Upper lobe of right lung (tissue), 1 donor: ENCODE measurements around the gene VSIG10L2. TPM values are rescaled to one million over a fixed set of nuclear protein-coding genes. Genes with fewer than 3 reads are reported as not detected.
A peak's percentile ranks its signal among the peaks of the same experiment; 100 is the strongest.

Source experiments
- ATAC-seq: fragments of 200-7000 bp; cut with Tn5 transposase; one replicate; pipeline ENCODE4 v1.9.1; 2020; ENCODE audit warnings: mild to moderate bottlenecking, moderate library complexity
- DNase-seq: peaks from one replicate; pipeline ENCODE4 v3.0.0-alpha.2; 2020
- H3K27ac ChIP-seq: fragments of 200-600 bp; one replicate; pipeline ENCODE4 v1.8.0; 2022
- H3K27me3 ChIP-seq: fragments of 200-600 bp; one replicate; pipeline ENCODE4 v1.8.0; 2022; ENCODE audit warnings: mild to moderate bottlenecking
- H3K36me3 ChIP-seq: fragments of 200-600 bp; one replicate; pipeline ENCODE4 v1.8.0; 2022
- H3K4me1 ChIP-seq: fragments of 200-600 bp; one replicate; pipeline ENCODE4 v1.8.0; 2022
- H3K4me3 ChIP-seq: fragments of 200-600 bp; one replicate; pipeline ENCODE4 v1.8.0; 2022; ENCODE audit warnings: mild to moderate bottlenecking
- H3K9me3 ChIP-seq: fragments of 200-600 bp; one replicate; pipeline ENCODE4 v1.8.0; 2022
- intact Hi-C: fragments of 100-400 bp; cut with DNase I; formaldehyde crosslinking; loops from one replicate; pipeline ENCODE4 v1.11.0; 2022
- total RNA-seq: library from RNA; stranded (reverse); fragmentation: NEBNext Ultra II Directional; extraction: Animal tissue kit (Norgen Biotek cat#: 25700); gene quantifications from one replicate; pipeline ENCODE4 v1.2.1, GENCODE V29; 2021
- TF ChIP-seq, protein P1 (sequence below): fragments of 200-600 bp; IDR thresholded peaks from one replicate; pipeline ENCODE4 v1.8.0; 2022; ENCODE audit warnings: antibody characterized with exemption
- donor health status: DM: no; HTN: yes; CAD: no; lungs with severe emphysema.

Gene VSIG10L2
- total RNA-seq, 1 donor from 2014 or later = not detected

DNA sequence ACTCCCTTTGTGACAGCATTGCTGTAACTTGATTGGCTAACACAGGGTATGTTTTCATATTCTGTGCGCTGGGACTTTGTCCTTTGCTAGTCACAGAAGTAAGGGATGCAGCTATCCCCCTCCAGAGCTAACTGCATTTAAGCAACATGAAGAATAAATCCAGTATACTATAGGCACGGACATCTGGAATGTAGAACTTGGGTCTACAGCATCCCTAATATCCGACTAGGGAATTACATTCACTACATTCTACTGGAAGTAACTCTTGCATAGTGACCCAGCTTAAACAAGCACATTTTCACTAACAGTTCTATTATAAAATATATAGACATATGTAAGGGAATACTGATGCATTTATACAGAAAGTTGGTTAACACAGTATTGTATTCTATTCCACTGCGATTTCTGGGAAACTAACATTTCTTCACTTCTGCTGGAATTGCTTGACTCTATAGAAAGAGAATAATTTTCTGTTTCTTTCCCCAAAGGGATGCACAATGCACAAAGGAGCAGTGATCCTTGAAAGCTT is 13.1 kb downstream of the VSIG10L2 start:
- TF ChIP-seq, protein P1, sequence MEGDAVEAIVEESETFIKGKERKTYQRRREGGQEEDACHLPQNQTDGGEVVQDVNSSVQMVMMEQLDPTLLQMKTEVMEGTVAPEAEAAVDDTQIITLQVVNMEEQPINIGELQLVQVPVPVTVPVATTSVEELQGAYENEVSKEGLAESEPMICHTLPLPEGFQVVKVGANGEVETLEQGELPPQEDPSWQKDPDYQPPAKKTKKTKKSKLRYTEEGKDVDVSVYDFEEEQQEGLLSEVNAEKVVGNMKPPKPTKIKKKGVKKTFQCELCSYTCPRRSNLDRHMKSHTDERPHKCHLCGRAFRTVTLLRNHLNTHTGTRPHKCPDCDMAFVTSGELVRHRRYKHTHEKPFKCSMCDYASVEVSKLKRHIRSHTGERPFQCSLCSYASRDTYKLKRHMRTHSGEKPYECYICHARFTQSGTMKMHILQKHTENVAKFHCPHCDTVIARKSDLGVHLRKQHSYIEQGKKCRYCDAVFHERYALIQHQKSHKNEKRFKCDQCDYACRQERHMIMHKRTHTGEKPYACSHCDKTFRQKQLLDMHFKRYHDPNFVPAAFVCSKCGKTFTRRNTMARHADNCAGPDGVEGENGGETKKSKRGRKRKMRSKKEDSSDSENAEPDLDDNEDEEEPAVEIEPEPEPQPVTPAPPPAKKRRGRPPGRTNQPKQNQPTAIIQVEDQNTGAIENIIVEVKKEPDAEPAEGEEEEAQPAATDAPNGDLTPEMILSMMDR = no peak

DNA sequence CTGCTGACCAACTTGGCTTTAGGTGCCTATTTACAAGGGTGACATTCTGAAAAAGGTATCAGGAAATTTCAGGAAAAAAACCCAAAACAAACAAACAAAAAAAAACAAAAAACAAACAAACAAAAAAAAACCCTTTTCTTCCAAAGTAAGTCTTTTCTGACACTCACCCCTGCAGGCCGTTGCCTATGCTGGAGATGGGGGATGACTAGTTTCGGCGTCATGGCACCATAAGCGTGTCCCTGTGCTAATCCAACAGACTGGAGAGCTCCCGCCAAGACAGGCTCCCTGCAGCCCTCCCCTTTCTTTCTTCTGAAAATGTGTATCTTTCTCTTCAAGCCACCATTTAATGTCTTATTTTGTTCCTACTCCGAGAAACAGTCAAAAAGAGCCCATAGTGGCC is 13.7 kb downstream of the VSIG10L2 start:
- ATAC-seq = no peak
- DNase-seq = no peak
- Histone ChIP-seq H3K4me3 (no peak overlapping the region), H3K27me3 (no peaks in the 10 kb centered on the region), H3K9me3 (no peaks in the 10 kb centered on the region), H3K27ac (no peak overlapping the region), H3K36me3 (no peaks in the 10 kb centered on the region), H3K4me1 (no peaks in the 10 kb centered on the region)
- TF ChIP-seq, protein P1 = no peak
- intact Hi-C loops = no loop called here

More for the DNA sequence above, 13.1 kb downstream of the VSIG10L2 start:
- DNase-seq = no peak
- no peak for ATAC-seq
- Histone ChIP-seq H3K27me3 (no peaks in the 10 kb centered on the region), H3K9me3 (no peaks in the 10 kb centered on the region), H3K27ac (no peak overlapping the region), H3K4me3 (no peak overlapping the region), H3K4me1 (no peaks in the 10 kb centered on the region), H3K36me3 (no peaks in the 10 kb centered on the region)
- intact Hi-C loops = no loop called here

DNA sequence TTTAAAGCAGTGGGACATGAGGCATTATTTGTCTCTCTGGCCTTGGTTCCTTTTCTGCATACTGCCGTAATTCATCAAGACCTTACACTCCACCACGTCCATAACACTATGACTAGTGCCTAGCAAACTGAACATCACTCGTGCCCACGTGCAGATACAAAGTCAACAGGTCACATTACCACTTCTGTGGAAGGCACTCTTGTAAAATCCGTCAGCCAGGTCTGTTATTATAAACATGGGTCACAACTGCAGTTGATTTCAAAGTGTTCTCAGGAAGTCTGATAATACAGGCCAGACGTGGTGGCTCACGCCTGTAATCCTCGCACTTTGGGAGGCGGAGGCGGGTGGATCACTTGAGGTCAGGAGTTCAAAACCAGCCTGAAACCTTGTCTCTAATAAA is 14.1 kb downstream of the VSIG10L2 start:
- ATAC-seq = no peak
- Histone ChIP-seq H3K27me3 (no peaks in the 10 kb centered on the region), H3K9me3 (no peaks in the 10 kb centered on the region), H3K4me1 (no peaks in the 10 kb centered on the region), H3K27ac (no peak overlapping the region), H3K4me3 (no peak overlapping the region), H3K36me3 (no peaks in the 10 kb centered on the region)
- no peak for DNase-seq
- TF ChIP-seq, protein P1 = no peak
- intact Hi-C loops = no loop called here

DNA sequence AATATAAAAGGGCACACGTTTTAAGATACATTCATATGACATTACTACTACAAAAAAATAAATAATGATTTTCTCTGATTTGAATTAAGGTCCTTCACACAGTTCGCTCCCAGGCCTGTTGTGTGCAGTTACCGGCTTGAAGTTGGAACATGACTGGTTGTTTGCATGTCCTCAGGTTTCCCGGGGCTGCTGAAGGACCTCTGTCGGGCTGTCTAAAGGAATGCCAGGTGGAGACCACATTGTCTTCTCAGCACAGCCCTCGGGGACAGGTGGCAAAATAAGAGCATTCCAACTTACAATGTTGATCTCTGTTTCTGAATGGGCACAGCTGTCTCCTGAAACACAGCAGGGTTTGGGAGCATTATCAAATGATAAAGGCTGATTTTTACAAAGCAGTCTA is 14.9 kb downstream of the VSIG10L2 start:
- ATAC-seq (no peak), DNase-seq (no peak)
- Histone ChIP-seq H3K27ac (no peak overlapping the region), H3K27me3 (no peaks in the 10 kb centered on the region), H3K4me3 (no peak overlapping the region), H3K36me3 (no peaks in the 10 kb centered on the region), H3K9me3 (no peaks in the 10 kb centered on the region), H3K4me1 (no peaks in the 10 kb centered on the region)
- intact Hi-C loops = no loop called here
- TF ChIP-seq, protein P1 = no peak

DNA sequence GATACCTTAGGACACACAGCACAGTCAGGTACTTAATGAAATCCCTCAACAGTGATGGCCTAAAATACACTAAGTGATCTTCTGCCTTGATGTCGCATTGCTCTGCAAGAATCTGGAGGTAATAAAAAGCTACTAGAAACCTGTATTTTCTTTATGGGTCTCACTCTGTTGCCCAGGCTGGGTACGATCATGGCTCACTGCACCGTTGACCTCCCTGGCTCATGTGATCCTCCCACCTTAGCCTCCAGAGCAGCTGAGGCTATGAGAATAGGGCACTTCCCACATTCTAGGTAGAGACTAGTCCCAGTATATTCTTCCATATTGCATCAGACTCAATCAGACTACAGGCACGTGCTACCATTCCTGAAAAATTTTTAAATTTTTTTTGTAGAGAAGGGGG is 21.7 kb downstream of the VSIG10L2 start:
- H3K36me3 ChIP-seq = no peaks in the 10 kb centered on the region
- ATAC-seq (no peak), DNase-seq (no peak)
- H3K27me3 ChIP-seq = no peaks in the 10 kb centered on the region
- no peak overlapping the region for H3K27ac ChIP-seq
- H3K9me3 ChIP-seq = no peaks in the 10 kb centered on the region
- no peaks in the 10 kb centered on the region for H3K4me1 ChIP-seq
- TF ChIP-seq, protein P1 = no peak
- intact Hi-C loops = no loop called here
- no peak overlapping the region for H3K4me3 ChIP-seq

DNA sequence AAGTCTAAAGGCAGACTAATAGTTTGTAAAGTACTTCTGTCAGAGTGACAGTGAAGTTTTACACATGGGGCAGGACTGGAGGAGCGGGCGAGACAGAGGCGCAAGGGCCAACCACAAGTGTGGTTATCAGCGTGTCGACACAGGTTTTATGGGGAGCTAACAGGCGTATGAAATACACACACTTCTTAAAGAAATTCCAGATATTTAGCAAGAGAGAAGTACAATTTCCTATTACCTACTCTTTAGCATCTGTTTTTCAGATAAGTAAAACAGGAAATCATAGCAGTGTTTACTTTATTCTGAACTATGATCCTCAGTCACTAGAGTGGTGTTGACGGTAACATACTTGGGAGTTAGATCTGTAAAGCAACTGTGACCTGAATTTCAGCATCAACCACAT is 22.5 kb downstream of the VSIG10L2 start:
- no peaks in the 10 kb centered on the region for H3K27me3 ChIP-seq
- H3K27ac ChIP-seq = no peak overlapping the region
- no peak overlapping the region for H3K4me3 ChIP-seq
- TF ChIP-seq, protein P1 = no peak
- intact Hi-C loops = no loop called here
- no peaks in the 10 kb centered on the region for H3K36me3 ChIP-seq
- no peaks in the 10 kb centered on the region for H3K9me3 ChIP-seq
- ATAC-seq = peak; percentile 59
- no peak for DNase-seq
- H3K4me1 ChIP-seq = no peaks in the 10 kb centered on the region
